NT2/D1 (cell line): Measurements from ENCODE around the gene WNK2.

Experiments used
- DNase-seq: peaks from one replicate; pipeline ENCODE4 v3.0.0-alpha.2; 2011; ENCODE audit warnings: low read depth, low spot score
- H3K27me3 ChIP-seq: 2 replicates; pipeline ENCODE4 v1.6.0; 2011; ENCODE audit warnings: mild to moderate bottlenecking; ENCODE audit not compliant: insufficient read length, insufficient read depth
- H3K36me3 ChIP-seq: 2 replicates; pipeline ENCODE4 v1.6.1; 2011; ENCODE audit warnings: mild to moderate bottlenecking, low read length, mixed read lengths; ENCODE audit not compliant: insufficient read depth, insufficient read length
- H3K4me1 ChIP-seq: 2 replicates; pipeline ENCODE4 v1.5.1; 2011; ENCODE audit not compliant: insufficient read depth, insufficient read length
- H3K4me3 ChIP-seq: 2 replicates; pipeline ENCODE4 v1.5.1; 2011; ENCODE audit warnings: low read depth; ENCODE audit not compliant: insufficient read length
- H3K9ac ChIP-seq: 2 replicates; pipeline ENCODE4 v1.6.0; 2011; ENCODE audit warnings: low read depth; ENCODE audit not compliant: insufficient read length
- H3K9me3 ChIP-seq: 2 replicates; pipeline ENCODE4 v1.5.1; 2011; ENCODE audit warnings: mild to moderate bottlenecking, low read length; ENCODE audit not compliant: insufficient read depth
- SUZ12 ChIP-seq: IDR thresholded peaks from 2 replicates; pipeline ENCODE4 v1.6.1; 2011; ENCODE audit not compliant: insufficient read length, insufficient read depth; ENCODE audit errors: extremely low read depth
- YY1 ChIP-seq: IDR thresholded peaks from 2 replicates; pipeline ENCODE4 v1.6.1; 2011; ENCODE audit not compliant: insufficient read length, insufficient read depth
- ZNF274 ChIP-seq: IDR thresholded peaks from 2 replicates; pipeline ENCODE4 v1.6.1; 2011; ENCODE audit warnings: mild to moderate bottlenecking, low read depth, low read length

The WNK2 gene

DNA sequence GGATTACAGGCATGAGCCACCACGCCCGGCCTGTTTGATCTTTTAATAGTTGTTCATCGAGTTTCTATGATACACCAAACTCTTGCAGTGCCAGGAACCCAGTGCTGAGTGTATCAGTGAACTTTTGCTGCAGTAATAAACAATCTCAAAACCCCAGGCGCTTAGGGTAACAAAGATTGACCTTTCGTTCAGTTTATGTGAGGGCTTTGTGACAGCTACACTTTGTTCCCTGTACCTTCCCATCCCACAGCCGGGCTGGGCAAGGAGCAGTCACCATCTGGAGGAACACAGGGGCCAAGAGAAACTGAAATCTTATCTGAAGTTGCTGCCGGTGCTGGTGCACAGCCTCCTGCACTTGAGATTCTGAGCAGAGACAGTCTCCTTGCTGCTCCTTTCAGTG, 17.2 kb upstream of the WNK2 start:
- H3K9ac ChIP-seq = no peak overlapping the region
- peaks cover 4% of the 10 kb centered on the region for H3K4me1 ChIP-seq
- no peak for TF ChIP-seq SUZ12
- no peak for TF ChIP-seq YY1
- TF ChIP-seq ZNF274 = no peak
- no peak overlapping the region for H3K4me3 ChIP-seq
- DNase-seq = no peak
- H3K9me3 ChIP-seq = no peaks in the 10 kb centered on the region
- H3K36me3 ChIP-seq = no peaks in the 10 kb centered on the region
- no peaks in the 10 kb centered on the region for H3K27me3 ChIP-seq

DNA sequence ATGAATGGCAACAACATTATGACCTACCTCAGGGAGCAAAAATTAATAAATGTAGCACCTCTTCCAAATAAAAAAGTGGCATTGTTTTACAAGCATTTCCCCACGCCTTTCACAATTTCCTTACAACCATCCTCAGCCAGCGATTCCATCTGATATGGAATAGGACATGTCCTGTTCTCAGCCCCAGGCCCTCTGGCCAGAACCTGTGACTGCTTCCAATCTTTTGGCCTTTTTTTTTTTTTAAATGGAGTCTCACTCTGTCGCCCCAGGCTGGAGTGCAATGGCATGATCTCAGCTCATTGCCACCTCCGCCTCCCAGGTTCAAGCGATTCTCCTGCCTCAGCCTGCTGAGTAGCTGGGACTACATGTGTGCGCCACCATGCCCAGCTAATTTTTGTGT, 16.8 kb upstream of the WNK2 start:
- no peak overlapping the region for H3K9ac ChIP-seq
- TF ChIP-seq SUZ12 (no peak), ZNF274 (no peak), YY1 (no peak)
- peaks cover 4% of the 10 kb centered on the region for H3K4me1 ChIP-seq
- no peak overlapping the region for H3K4me3 ChIP-seq
- H3K27me3 ChIP-seq = no peaks in the 10 kb centered on the region
- H3K9me3 ChIP-seq = no peaks in the 10 kb centered on the region
- H3K36me3 ChIP-seq = no peaks in the 10 kb centered on the region
- DNase-seq = no peak

DNA sequence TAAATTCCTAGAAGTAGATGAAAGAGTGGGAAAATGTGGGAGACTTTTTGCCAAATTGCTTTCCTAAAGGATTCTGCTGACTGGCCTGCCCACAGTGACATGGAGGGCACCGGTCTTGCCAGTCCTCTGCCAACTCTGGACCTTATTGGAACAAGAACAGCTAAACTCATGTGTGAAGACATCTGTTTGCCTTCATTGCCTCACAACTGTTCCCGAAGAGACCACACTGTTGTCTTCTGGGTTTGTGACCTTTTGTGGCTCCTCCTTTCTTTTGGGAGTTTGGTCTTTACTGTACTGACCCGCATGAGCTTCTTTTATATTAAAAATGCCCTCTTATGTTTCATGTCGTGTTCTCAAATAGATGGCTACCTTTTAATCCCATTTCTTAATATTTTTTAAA, 16.1 kb upstream of the WNK2 start:
- Histone ChIP-seq H3K9me3 (no peaks in the 10 kb centered on the region), H3K36me3 (no peaks in the 10 kb centered on the region), H3K9ac (no peak overlapping the region), H3K4me1 (peaks cover 4% of the 10 kb centered on the region), H3K4me3 (no peak overlapping the region), H3K27me3 (no peaks in the 10 kb centered on the region)
- TF ChIP-seq ZNF274 (no peak), SUZ12 (no peak), YY1 (no peak)
- no peak for DNase-seq

DNA sequence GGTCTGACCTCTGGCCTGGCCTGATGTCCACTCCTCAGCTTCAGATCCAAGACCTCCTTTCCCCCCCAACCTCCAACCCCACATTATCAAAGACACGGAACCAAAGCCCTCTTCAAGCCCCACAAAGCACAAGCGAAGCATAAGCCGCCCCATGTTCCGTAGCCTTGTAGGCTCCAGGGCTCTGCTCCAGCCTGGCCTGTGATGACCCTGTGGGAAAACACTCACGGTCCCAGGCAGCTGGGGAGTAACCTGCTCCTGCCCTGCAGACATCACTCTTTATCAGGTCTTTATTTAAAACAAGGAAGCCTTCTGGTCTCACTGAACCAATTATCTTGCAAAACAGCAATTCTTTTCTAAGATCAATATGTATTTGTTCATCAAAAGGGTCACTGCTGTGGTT, 15.4 kb upstream of the WNK2 start:
- no peak overlapping the region for H3K9ac ChIP-seq
- no peaks in the 10 kb centered on the region for H3K27me3 ChIP-seq
- peaks cover 5% of the 10 kb centered on the region for H3K4me1 ChIP-seq
- H3K36me3 ChIP-seq = no peaks in the 10 kb centered on the region
- H3K4me3 ChIP-seq = no peak overlapping the region
- no peaks in the 10 kb centered on the region for H3K9me3 ChIP-seq
- DNase-seq = no peak
- no peak for TF ChIP-seq YY1
- no peak for TF ChIP-seq ZNF274
- TF ChIP-seq SUZ12 = no peak

DNA sequence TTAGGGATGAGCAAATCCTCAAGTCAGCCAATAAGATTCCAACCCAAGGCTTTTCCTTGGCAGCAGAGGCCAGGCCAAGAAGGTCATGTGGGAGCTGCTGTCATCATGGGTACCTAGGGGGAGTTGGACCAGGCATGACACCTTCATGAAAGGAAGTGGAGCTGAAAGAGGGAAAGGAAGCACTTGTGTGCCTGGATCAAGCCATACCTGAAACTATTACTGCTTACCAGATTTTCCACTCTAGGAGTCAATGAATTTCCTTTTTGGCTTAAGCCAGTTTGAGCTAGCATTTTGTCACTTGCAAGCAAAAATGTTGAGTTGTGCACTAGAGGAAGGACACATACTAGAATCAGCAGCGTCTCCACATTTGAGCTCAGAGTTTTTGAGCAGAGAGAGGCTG, 14.5 kb upstream of the WNK2 start:
- no peaks in the 10 kb centered on the region for H3K36me3 ChIP-seq
- no peak overlapping the region for H3K9ac ChIP-seq
- DNase-seq = no peak
- no peak overlapping the region for H3K4me3 ChIP-seq
- no peaks in the 10 kb centered on the region for H3K9me3 ChIP-seq
- no peaks in the 10 kb centered on the region for H3K27me3 ChIP-seq
- no peak for TF ChIP-seq SUZ12
- no peak for TF ChIP-seq ZNF274
- TF ChIP-seq YY1 = no peak
- H3K4me1 ChIP-seq = peaks cover 7% of the 10 kb centered on the region

DNA sequence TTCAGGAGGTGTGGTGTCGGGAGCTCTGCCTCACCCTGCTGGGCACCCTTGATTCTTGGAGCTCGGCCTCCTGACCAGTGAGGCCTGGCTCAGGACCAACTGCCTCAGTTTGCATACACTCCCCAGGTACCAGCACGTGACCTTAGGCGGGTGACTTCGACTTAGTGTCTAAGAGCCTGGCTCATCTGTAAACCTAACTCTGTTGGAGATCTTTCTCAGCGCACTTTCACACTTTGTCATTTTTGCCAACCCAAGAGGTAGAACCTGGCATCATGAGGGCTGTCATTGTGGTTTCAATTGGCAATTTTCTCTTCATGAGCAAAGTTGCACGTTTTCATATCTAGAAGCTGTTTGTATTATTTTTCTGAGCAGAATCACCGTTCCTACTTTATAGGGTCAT, 13.4 kb upstream of the WNK2 start:
- TF ChIP-seq YY1 = no peak
- TF ChIP-seq SUZ12 = no peak
- no peak for TF ChIP-seq ZNF274
- DNase-seq = no peak
- H3K27me3 ChIP-seq = no peaks in the 10 kb centered on the region

DNA sequence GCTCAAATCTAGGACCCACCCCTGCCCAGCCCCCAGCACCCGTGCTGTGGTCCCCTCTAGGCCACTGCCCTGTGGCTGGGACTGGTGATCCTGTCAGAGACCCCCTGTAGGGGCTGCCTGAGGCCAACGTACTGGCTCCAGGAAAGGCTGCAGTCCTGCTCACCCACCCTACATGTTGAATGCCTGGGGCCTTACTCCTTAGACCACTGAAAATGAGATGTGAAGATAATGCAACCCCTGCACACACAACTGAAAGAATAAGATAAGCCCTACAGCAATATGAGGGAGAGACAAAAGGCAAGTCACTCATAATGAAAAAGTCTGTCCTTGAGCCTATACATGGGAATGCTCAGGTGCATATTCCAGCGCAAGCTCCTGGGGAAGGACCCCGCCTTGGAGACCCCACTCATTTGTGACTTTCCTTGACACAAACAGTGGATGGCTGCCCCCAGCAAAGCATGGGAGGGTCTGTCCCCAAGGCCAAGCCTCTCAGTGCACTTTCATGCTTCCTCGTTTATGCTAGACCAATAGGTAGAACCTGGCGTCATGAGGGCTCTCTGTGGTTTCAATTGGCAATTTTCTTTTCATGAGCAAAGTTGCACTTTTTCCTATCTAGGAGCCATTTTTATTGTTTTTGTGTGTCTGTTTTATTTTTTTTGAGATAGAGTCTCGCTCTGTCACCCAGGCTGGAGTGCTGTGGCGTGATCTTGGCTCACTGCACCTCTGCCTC, 12.5 kb upstream of the WNK2 start:
- H3K27me3 ChIP-seq = no peaks in the 10 kb centered on the region
- TF ChIP-seq YY1 (no peak), SUZ12 (no peak), ZNF274 (no peak)
- no peaks in the 10 kb centered on the region for H3K36me3 ChIP-seq
- no peak for DNase-seq
- H3K4me1 ChIP-seq = peaks cover 7% of the 10 kb centered on the region
- H3K9ac ChIP-seq = no peak overlapping the region
- H3K4me3 ChIP-seq = no peak overlapping the region
- no peaks in the 10 kb centered on the region for H3K9me3 ChIP-seq

More for the DNA sequence above, 13.4 kb upstream of the WNK2 start:
- Histone ChIP-seq H3K4me3 (no peak overlapping the region), H3K9me3 (no peaks in the 10 kb centered on the region), H3K36me3 (no peaks in the 10 kb centered on the region), H3K9ac (no peak overlapping the region), H3K4me1 (peaks cover 7% of the 10 kb centered on the region)
